Spinal cord (tissue), 10 donors: ENCODE data around the gene TBL1XR1. TPM values are rescaled to one million over a fixed set of nuclear protein-coding genes. Genes with fewer than 3 reads are reported as not detected.
"Not testable (repeated sequence)": the region's sequence is repeated elsewhere in the genome, so short reads cannot be mapped to it uniquely, and the experiment has no call there.

Experiments used
- DNase-seq, 6 donors: peaks; one replicate each; pipeline versions ENCODE4 v3.0.0 to v3.0.0-alpha.2; 2013 to 2015; ENCODE audit warnings: low spot score in 6 of 6, low read depth in 4 of 6
- H3K27ac ChIP-seq: one replicate; pipeline ENCODE4 v1.5.1; 2013; ENCODE audit warnings: low read depth, low read length, control low read depth
- H3K27me3 ChIP-seq: one replicate; pipeline ENCODE4 v1.6.1; 2013; ENCODE audit warnings: low read length; ENCODE audit not compliant: control insufficient read depth, insufficient read depth
- H3K36me3 ChIP-seq: one replicate; pipeline ENCODE4 v1.6.1; 2013; ENCODE audit warnings: low read length; ENCODE audit not compliant: control insufficient read depth, insufficient read depth
- H3K4me1 ChIP-seq: one replicate; pipeline ENCODE4 v1.6.1; 2013; ENCODE audit warnings: low read length; ENCODE audit not compliant: control insufficient read depth, insufficient read depth
- H3K4me3 ChIP-seq: one replicate; pipeline ENCODE4 v1.5.1; 2013; ENCODE audit warnings: low read depth, low read length, control low read depth
- H3K9me3 ChIP-seq: one replicate; pipeline ENCODE4 v1.6.1; 2013; ENCODE audit warnings: low read length; ENCODE audit not compliant: control insufficient read depth, insufficient read depth
- WGBS: methylation state at CpG from one replicate; pipeline ENCODE4 v1.1.5; 2013; ENCODE audit warnings: missing lambda C conversion rate; ENCODE audit not compliant: insufficient coverage; 5-methylcytosine and 5-hydroxymethylcytosine counted together
- polyA plus RNA-seq, 2 donors: library from polyadenylated mRNA; unstranded; fragments of 120-200 nt; gene quantifications; one replicate each; pipeline ENCODE4 v1.2.1, GENCODE V29; 2013; ENCODE audit not compliant: insufficient read length in 2 of 2
- total RNA-seq, 2 donors: library from RNA; depleted of rRNA in 1 of 2; stranded (reverse); fragments of 120-200 nt in 1 of 2; fragments of >200 nt in 1 of 2; gene quantifications; one replicate each; pipeline versions ENCODE4 v1.2.3 to v1.2.4, GENCODE V29; 2013 to 2014
- donor health status: healthy.

The TBL1XR1 gene
- total and polyA plus RNA-seq, 4 donors, result 81.6 to 193 (median 110) TPM

DNA sequence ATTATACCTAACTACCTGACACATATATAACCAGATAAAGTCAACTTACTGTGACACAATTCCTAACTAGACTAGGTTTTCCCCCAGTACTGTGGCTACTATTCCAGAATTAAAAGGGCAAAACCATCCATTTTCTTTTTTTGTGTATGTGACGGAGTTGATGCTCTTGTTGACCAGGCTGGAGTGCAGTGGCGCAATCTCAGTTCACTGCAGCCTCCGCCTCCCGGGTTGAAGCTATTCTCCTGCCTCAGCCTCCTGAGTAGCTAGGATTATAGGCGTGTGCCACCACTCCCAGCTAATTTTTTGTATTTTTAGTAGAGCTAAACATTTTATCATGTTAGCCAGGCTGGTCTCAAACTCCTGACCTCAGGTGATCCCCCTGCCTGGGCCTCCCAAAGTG is 7.1 kb downstream of the TBL1XR1 start:
- H3K27ac ChIP-seq, H3K27me3 ChIP-seq, H3K36me3 ChIP-seq, DNase-seq, H3K9me3 ChIP-seq, H3K4me3 ChIP-seq: not testable (repeated sequence)
- no CpG with 5 or more reads among the region's 5 CpGs for WGBS
- peaks cover 14% of the 10 kb centered on the region for H3K4me1 ChIP-seq

DNA sequence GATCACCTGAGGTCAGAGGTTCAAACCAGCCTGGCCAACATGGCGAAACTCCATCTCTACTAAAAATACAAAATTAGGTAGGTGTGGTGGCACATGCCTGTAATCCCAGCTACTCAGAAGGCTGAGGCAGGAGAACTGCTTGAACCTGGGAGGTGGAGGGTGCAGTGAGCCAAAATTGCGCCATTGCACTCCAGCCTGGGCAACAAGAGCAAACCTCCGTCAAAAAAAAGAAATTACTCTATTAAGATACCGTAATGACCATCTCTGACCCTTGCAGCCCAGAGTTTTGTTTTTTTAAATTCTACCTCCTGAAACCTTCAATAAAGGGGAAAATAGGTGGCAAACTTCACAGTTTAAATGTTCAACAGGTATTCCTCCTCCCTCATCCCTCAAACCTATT is 9.0 kb downstream of the TBL1XR1 start:
- DNase-seq, H3K27ac ChIP-seq, H3K27me3 ChIP-seq, H3K36me3 ChIP-seq, H3K9me3 ChIP-seq, H3K4me3 ChIP-seq: not testable (repeated sequence)
- 94% methylated on average over 3 of the region's 4 CpGs for WGBS
- peaks cover 14% of the 10 kb centered on the region for H3K4me1 ChIP-seq

DNA sequence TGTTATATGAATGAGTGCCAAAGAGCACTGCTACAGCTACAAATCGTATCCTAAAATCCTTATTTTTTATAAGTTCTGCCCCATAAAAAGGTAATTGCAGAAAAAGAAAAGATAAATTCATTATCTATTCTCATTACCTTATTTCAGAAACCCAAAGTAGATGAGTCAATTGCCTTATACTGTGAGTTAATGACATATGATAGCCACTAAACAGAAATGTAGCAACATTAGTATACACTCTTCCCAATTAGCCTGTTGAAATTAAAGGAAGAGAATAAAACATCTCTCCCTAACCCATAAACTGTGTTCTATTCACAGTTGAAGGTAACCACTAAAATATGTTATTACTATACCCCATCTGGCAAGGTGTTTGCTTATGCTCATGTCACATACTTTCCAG is 11.0 kb downstream of the TBL1XR1 start:
- peaks cover 9% of the 10 kb centered on the region for H3K4me1 ChIP-seq
- no CpG with 5 or more reads among the region's 1 CpG for WGBS

DNA sequence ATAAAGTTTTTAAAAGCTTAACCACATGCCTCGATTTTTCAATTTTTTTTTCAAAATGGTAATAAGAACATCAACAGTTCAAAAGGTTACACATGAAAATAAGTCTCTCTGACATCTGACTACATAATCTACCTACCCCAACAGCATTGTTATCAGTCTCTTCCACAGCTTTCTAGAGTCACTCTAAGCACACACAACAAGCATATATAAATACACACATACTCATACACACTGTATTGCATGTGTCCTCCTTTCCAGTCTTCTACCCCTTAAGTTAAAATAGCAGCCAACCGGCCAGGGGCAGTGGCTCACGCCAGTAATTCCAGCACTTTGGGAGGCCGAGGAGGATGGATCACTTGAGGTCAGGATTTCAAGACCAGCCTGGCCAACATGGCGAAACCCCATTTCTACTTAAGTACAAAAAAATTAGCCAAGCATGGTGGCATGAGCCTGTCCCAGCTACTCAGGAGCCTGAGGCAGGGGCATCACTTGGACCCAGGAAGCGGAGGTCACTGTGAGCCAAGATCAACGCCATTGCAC is 12.2 kb downstream of the TBL1XR1 start:
- no peak overlapping the region for H3K4me3 ChIP-seq
- peaks cover 5% of the 10 kb centered on the region for H3K4me1 ChIP-seq
- no peaks in the 10 kb centered on the region for H3K9me3 ChIP-seq
- H3K36me3 ChIP-seq, result no peaks in the 10 kb centered on the region
- H3K27me3 ChIP-seq, result no peaks in the 10 kb centered on the region
- no peak for DNase-seq
- no peak overlapping the region for H3K27ac ChIP-seq
- 89% methylated on average over 7 of the region's 7 CpGs for WGBS

More for the DNA sequence above, 11.0 kb downstream of the TBL1XR1 start:
- peak in 1 of 6 donors; percentile 13 for DNase-seq
- no peaks in the 10 kb centered on the region for H3K36me3 ChIP-seq
- no peaks in the 10 kb centered on the region for H3K9me3 ChIP-seq
- no peak overlapping the region for H3K27ac ChIP-seq
- no peaks in the 10 kb centered on the region for H3K27me3 ChIP-seq
- no peak overlapping the region for H3K4me3 ChIP-seq

DNA sequence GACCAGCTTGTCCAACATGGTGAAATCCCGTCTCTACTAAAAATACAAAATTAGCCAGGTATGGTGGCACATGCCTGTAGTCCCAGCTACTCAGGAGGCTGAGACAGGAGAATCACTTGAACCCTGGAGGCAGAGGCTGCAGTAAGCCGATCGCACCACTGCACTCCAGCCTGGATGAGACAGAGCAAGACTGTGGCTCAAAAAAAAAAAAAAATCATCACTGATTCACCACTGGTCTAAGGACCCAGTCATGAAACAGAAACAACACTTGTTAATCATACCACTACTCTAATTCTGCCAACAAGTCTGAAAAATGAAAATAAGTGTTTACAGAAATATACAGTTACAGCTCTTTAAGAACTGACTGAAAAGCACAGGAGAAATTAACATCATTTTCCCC is 12.7 kb downstream of the TBL1XR1 start:
- H3K9me3 ChIP-seq, H3K27ac ChIP-seq, H3K4me1 ChIP-seq, DNase-seq, H3K4me3 ChIP-seq, H3K27me3 ChIP-seq, H3K36me3 ChIP-seq: not testable (repeated sequence)
- WGBS, result 100% methylated on average over 2 of the region's 3 CpGs

DNA sequence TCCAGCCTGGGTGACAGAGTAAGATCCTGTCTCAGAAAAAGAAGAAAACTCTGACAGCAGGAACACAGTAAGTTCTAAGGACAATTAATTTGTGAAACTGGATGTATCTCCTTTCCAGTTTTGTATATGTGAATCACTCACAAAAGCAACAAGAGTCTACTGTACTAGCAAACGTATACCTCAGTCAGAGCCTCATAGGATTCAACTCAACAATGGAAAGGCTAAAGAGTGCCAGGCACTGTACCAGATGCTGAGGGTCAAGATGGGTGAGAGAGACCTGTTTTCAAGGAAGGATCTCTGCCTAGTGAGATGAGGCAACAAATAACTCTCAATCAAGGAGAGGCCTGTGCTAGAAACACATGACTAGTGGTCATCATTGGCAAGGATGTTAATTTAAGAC is 14.9 kb downstream of the TBL1XR1 start:
- H3K4me1 ChIP-seq, result peaks cover 2% of the 10 kb centered on the region
- no CpG with 5 or more reads among the region's 1 CpG for WGBS
- H3K9me3 ChIP-seq, result no peaks in the 10 kb centered on the region
- no peak overlapping the region for H3K27ac ChIP-seq
- H3K36me3 ChIP-seq, result no peaks in the 10 kb centered on the region
- no peak overlapping the region for H3K4me3 ChIP-seq
- DNase-seq, result no peak
- no peaks in the 10 kb centered on the region for H3K27me3 ChIP-seq

DNA sequence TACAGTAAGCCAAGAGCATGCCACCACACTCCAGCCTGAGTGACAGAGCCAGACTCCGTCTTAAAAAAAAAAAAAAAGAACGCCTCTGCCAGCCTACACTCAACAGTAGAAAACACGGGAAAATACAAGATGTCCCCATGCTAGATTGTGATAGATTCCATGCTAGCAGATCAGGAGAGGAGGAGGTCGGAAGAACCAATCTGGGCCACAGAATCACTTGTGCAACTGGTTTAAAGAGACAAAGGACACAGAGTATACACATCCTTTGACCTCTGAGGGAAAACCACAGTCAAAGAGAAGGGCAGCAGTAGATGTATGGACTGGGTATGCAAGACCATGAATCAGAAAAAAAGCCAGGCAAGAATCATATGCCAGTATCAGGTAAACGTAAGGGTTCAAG is 15.9 kb downstream of the TBL1XR1 start:
- no peaks in the 10 kb centered on the region for H3K36me3 ChIP-seq
- peaks cover 2% of the 10 kb centered on the region for H3K4me1 ChIP-seq
- no peak for DNase-seq
- H3K4me3 ChIP-seq, result no peak overlapping the region
- 100% methylated on average over 2 of the region's 5 CpGs for WGBS
- H3K9me3 ChIP-seq, result no peaks in the 10 kb centered on the region
- H3K27ac ChIP-seq, result no peak overlapping the region
- H3K27me3 ChIP-seq, result no peaks in the 10 kb centered on the region

DNA sequence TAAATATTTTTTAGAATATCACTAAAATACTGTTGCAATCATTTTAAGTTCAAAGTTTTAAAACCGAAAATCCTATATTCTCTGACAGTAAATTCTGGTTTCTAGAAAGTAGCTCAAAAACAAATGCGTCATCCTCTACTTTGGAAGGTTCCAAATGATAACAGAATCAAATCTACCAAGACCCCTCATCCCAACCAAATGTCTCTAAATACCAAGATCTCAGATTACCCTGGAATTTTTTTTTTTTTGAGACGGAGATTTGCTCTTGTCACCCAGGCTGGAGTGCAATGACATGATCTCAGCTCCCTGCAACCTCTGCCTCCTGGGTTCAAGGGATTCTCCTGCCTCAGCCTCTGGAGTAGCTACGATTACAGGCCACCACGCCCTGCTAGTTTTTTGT is 16.8 kb downstream of the TBL1XR1 start:
- Histone ChIP-seq H3K27me3 (no peaks in the 10 kb centered on the region), H3K36me3 (no peaks in the 10 kb centered on the region), H3K9me3 (no peaks in the 10 kb centered on the region), H3K4me3 (no peak overlapping the region), H3K4me1 (peaks cover 2% of the 10 kb centered on the region), H3K27ac (no peak overlapping the region)
- DNase-seq, result no peak
- WGBS, result 93% methylated on average over 3 of the region's 5 CpGs

DNA sequence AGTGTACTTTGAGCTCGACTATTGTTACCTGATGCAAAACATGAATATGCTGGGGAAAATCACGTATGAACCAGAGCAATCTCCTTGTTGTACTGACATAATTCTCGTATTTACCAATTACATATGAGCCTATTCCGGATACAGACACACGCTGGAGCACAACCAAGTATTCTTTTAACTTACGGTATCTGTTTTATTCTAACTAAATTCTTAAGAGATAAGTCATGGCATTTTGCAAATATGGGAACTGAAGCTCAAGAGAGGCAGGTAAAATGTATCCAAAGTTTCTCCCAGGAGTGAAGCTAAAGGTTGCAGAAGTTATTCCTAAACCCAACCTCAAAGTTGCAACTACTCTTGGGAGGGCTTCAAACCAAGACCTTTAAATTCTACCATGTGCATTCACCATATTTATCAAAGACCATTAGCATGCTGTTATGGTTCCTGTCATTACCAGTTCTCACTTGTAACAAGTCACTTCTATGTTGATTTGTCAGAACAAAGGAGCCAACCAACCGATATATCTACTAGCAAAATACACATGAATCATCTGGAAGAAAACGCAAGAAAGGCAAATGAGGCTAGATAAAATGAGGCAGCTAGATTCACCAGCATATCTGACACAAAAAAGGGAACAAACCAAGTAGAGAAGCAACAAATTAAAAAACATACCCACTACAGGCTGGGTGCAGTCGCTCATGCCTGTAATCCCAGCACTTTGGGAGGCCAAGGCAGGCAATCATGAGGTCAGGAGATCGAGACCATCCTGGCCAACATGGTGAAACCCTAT is 17.8 kb downstream of the TBL1XR1 start:
- Histone ChIP-seq H3K27ac (no peak overlapping the region), H3K36me3 (no peaks in the 10 kb centered on the region), H3K27me3 (no peaks in the 10 kb centered on the region), H3K4me1 (peaks cover 2% of the 10 kb centered on the region), H3K9me3 (no peaks in the 10 kb centered on the region), H3K4me3 (no peak overlapping the region)
- WGBS, result 100% methylated on average over 2 of the region's 10 CpGs
- no peak for DNase-seq

DNA sequence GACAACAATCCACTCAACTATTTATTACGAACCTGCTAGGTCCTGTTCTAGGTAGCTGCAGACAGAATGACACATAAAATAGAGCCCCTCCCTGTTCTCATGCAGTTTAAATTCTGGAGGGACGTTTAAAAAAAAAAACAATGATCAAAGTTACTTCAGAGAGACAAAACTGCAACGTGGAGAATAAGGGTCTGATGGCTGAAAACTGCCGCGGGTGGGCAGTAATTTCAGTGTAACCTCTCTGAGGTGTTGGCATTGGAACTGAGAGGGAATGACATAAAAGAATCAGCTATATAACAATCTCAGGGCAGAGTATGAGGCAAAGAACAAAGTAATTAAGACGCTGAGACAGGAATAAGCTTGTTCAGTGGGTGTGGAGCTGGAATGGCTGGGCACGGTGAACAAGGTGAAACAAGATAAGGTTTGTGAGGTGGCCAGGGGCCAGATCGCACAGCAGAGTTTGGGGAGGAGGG is 19.5 kb downstream of the TBL1XR1 start:
- H3K4me3 ChIP-seq, result no peak overlapping the region
- no peaks in the 10 kb centered on the region for H3K36me3 ChIP-seq
- H3K27me3 ChIP-seq, result no peaks in the 10 kb centered on the region
- H3K9me3 ChIP-seq, result no peaks in the 10 kb centered on the region
- H3K4me1 ChIP-seq, result no peaks in the 10 kb centered on the region
- H3K27ac ChIP-seq, result no peak overlapping the region
- DNase-seq, result no peak
- WGBS, result 78% methylated on average over 3 of the region's 8 CpGs
